HG03521 (cell line): ENCODE measurements around the gene JAG2.

Source experiments
- ATAC-seq: cut with Tn5 transposase; IDR thresholded peaks from one replicate; pipeline ENCODE4 v1.9.1; 2021; ENCODE audit warnings: mild to moderate bottlenecking, moderate library complexity; ENCODE audit not compliant: unreplicated experiment

JAG2 gene

DNA sequence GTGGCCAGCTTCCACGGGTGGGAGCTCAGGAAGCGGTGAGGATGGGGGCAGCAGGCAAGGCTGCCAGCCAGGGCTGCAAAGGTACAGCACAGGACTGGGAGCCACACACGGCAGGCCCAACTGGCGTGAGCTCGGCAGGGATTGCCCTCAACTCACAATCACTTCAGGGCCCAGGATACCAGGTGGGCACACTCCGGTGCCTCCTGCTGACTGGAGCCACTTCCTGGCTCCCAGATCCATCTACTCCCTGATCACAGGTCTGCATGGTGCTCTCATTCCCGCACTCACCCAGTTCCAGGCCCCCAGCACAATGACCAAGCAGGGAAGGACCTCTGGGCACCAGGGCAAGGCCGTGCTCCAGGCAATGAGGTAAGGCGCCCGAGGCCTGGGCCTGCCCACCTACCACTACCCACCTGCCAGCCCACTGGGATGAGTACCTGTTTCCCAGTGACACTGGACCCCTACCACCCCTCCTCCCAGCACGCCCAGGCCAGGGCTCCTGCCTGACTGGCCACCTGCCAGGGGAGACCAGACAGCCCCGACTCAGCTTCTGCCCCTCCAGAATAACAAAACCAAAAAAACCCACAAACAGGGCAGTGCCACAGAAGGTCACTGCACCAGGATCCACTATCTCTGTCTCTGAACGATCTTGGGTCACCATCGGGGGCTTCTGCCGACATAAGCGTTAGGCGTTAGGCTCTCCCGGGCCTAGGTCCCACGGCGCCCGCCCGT, 1.8 kb downstream of the JAG2 start:
- ATAC-seq, result no peak

DNA sequence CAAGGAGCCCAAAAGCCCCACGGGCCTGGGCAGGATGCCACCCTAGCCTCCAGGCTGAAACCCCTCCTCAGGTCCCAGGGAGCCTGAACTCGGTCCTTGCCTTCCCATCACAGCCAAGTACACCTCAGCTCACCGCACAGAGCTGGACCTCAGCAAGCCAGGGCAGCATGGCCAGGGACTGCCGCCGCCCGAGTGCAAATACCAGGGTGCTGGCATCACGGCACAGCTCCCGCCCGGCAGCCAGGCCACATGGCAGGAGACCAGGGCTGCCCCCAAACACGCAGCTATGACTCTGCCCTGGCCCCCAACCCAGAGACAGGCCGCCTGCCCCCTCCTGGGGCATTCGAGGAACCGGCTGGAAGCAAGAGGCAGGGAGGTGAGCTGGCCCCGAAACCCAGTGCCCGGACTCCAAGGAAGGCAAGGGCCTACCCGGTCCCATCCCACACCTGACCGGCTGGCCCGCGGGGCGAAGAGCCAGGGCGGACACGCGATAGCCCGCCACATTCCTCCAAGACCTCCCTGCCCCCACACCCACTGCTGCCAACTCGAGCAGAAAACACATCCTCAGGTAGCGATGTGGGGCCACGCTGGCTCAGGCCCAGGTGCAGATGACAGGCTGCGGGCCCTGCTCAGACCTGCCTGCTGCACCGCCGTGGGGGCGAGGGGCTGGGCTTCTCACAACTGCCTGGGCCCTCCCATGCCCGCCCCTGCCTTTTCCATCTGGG, 2.7 kb downstream of the JAG2 start:
- no peak for ATAC-seq

- ATAC-seq, result no peak
Measured at GRCh38 chr14:105165134-105165704, 3.4 kb downstream of the JAG2 start.

DNA sequence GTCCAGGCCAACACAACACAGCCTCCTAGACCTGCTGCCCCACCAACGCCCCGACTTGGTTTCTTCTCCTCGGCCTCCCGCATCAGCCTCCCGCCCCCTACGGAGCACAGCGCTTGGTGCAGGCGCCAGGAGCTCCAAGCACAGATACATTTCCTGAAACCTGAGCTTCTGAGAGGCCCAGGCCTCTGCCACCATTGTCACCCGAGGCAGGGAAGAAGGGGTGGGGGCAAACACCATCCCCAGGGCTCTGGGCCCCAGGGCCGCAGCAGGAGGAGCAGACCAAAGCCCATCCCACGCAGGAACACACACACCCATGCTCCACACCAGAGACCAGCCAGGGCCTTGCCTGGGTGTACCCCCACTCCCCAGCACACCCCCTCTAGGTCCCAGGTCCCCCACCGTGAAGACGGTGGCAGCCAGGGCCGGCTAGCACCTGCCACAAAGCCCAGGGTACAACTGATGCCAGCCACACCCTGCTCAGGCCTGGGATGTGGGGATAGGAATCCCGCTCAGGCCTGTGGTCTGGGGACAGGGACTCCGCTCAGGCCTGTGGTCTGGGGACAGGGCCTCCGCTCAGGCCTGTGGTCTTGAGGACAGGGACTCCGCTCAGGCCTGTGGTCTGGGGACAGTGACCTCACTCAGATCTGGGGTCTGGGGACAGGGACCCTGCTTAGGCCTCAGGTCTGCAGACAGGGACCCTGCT, 5.4 kb downstream of the JAG2 start:
- no peak for ATAC-seq

- ATAC-seq, result no peak
Measured at GRCh38 chr14:105162669-105162979, 6.0 kb downstream of the JAG2 start.

DNA sequence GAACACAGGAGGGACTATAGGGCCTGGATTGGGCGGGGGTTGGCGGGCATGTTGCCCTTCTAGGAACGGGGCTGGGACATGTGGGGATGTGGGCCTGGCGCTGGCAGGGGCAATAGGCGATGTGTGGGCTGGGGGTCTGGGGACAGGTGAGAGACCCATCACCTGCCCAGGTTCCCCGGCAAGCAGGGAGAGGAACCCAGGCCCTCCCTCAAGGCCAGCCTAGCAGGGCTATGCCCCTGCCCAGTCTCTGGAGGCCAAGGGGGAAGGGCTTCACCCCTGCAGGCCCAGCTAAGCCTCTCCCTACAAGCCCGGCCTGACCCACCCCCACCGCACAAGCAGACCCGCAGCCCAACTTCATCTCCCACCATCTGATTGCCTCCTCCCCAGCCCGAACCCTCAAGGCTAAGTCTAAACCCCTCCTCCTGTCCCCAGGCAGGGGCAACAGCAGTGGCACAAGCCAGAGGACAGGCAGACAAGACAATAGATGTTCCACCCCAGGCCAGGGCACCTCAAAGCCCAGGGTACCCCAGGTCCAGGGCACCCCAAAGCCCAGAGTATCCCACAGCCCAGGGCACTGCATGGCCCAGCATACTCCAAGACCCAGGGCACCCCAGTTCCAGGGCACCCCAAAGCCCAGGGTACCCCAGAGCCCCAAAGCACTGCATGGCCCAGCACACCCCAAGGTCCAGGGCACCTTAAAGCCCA, 6.5 kb downstream of the JAG2 start:
- no peak for ATAC-seq

DNA sequence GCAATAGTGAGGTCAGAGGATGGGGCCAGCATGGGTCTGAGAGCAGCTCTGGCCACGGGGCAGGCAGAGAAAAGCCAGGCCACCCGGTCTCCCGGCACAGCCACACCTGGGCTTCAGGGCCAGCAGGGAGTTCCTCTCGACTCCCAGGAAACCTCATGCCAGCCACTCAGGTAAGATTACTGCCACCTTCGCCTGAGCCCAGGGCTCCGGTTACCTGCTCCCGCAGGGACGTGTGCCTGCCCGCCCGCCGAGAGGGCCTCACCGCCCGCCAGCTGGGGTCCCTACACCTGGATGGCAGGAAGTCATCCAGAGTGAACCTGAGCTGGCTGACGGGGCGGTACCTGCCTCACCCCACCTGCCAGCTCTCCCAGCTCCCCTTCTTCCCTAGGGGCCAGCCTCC, 7.3 kb downstream of the JAG2 start:
- no peak for ATAC-seq

GRCh38 chr14:105160776-105161175, 7.8 kb downstream of the JAG2 start:
- ATAC-seq, result no peak

DNA sequence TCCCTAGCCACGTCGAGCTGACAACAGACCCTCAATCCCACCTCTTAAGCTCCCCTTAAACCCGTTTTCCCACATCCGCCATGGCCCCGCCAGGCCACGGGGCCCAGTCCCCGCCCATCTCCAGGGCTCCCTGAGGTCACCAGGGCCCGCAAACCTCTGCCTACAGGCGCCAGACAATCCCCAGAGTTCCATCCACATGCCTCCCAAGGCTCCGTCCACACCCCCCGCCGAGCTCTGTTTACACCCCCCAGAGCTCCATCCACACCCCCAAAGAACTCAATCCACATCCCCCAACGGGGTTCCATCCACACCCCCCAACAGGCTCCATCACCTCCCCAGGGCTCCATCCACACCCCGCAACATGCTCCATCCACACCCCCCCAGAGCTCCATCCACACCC, 9.2 kb downstream of the JAG2 start:
- ATAC-seq, result no peak

DNA sequence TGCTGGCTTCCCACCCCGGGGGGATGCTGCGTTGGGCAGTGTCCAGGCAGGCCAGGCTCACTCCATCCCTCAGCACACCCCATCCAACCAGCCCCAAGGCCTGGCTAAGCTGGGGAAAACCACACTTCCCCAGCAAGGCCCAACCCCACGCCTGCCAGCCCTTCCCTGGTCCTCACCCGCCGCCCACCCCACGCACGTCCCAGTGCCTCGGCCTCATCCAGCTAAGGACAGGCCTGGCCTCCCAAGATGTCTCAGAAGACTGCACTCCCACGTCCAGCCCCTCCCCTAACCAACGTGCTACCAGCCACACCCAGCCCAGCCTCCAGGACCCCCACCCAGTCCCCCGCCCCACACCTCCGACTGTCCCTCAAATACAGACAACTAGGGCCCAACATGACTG, 9.8 kb downstream of the JAG2 start:
- no peak for ATAC-seq

GRCh38 chr14:105157872-105158271, 10.7 kb downstream of the JAG2 start:
- no peak for ATAC-seq

- no peak for ATAC-seq
Measured at GRCh38 chr14:105156414-105157375, 11.9 kb downstream of the JAG2 start.

GRCh38 chr14:105155681-105156413, 12.7 kb downstream of the JAG2 start:
- ATAC-seq, result no peak

DNA sequence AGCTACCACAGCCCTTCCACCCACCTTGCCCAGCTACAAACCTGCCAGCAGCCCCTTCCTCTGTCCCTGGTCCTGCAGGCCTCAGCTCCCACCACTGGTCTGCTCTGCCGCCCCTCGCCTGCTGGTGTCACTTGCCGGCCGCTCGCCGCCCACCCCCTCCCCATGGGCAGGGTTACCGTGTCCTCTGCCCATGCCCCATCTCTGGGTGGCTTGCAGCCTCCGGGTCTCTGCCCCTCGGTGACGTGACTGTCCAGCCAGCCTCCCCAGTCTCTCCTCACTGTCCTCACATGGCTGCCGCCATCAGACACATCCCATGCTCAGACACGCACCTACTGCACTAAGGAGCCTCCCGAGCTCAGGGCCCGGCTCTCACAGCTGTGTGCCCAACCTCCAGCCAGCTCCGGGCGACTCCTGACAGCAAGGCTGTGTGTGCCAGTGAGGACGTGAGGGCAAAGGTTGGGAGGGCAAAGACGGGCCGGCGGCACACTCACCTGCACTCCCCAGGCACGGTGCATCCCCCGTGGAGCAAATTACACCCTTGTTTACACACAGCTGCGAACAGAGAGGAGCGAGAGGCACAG, 13.4 kb downstream of the JAG2 start:
- no peak for ATAC-seq

DNA sequence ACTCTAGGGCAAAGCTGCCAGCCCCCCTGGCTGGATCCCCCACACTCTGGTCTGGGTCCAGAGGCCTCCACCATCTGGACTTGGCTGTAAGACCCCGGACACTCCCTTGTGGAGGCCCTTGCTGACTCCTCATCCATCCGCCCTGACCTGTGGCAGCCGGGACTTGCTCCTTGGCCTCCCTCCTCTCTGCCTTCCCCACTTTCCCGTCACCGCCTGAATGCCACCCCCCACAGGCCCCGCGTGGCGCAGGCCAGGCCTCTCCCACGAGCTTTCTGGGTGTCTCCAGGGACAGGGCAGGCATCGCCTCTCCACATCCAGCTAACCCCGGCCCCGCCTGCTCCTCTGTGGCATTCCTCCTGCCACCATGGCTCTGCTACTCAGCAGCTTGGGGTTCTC, 14.1 kb downstream of the JAG2 start:
- no peak for ATAC-seq

- no peak for ATAC-seq
Measured at GRCh38 chr14:105153739-105154475, 14.7 kb downstream of the JAG2 start.

DNA sequence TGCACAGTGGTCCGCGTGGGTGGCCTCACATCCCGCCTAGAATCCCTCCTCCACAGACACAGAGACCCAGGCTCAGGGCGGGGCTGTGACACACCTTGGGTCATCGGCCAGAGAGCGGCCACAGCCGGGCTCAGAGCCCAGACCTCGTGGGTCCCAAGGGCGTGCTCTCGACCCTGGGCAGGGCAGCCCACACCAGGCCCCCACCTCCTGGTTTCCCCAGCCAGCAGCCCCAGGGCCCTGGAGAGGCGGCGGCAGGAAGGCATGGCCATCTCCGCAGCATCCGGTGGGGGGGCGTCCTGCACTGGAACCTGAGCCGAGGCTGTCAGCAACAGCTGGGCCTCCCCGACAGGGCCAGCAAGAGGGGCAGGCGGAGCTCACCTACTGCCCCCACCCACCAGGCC, 15.2 kb downstream of the JAG2 start:
- ATAC-seq, result no peak

GRCh38 chr14:105152794-105153241, 15.8 kb downstream of the JAG2 start:
- ATAC-seq, result no peak
